HG02970 (cell line): Measurements from ENCODE around the gene ATG2B.

Experiments used
- ATAC-seq: cut with Tn5 transposase; IDR thresholded peaks from one replicate; pipeline ENCODE4 v1.9.1; 2021; ENCODE audit warnings: mild to moderate bottlenecking, moderate library complexity, moderate number of reproducible peaks; ENCODE audit not compliant: unreplicated experiment, low FRiP score

The ATG2B gene

DNA sequence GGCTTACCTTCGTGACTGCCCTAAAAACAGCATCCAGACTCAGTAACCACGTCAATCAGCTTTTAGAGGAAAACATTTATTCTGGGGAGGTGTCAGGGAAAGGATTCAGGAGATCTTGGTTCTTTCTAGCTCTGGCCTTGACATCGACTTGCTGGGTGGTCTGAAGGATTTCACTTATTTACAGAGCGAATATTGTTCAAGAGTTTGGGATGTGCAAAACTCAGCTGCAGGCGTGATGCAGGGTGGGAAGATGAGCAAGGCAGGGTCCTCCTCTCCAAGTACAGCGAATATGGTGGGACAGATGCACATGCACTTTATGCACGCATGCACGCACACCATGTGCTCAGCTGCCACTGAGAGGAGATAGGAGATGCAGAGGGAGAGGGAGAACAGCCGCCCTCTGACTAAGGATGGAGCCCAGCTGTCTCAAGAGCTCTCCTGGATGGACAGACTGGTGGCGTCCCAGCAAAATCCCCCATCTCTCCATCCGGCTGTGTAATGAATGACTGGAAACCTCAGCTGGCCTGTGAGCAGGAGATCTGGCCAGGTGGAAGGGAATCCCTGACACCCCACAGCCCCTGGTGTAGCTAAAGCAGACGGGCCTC lies 131.5 kb downstream of the ATG2B start:
- no peak for ATAC-seq

DNA sequence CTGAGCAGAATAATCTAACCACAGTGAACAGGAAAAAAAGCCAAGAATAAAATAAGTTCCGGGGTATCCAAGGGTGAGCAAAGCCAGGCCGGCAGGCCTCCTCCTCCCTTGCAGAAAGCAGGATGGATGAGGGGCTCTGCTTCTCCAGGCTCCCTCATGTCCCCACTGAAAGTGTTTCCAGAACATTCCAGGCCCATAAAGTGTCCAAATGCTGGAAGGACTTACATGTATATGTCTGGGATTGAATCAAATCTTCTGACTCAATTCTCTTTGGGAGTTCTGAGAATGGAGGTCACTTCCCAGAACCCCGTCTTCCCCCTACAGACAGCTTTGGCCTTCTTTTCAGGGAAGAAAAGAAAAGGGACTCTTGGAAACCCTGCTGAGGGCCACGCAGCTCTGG lies 132.1 kb downstream of the ATG2B start:
- ATAC-seq = no peak

DNA sequence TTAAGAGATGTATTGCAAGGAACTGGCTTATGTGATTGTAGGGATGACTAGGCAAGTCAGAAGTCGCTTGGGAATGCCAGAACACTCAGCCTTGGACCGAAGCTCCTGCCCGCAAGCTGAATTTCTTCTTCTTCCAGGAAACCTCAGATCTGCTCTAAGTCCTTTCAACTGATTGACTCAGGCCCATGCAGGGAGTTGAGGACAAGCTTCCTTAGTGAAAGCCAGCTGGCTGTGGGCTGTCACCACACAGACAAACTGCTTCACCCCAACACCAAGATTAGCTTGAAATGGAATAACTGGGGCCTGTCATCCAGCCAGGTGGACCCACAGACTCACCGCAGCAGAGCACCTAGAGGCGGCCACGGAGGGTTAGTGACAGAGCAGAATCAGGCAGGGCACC lies 133.8 kb downstream of the ATG2B start:
- no peak for ATAC-seq
